ACC112 (cell line): ENCODE data around the gene CRYBG1.

Experiments used
- H2AFZ ChIP-seq: fragments of 200-600 bp; sonication (generic); one replicate; pipeline ENCODE4 v1.6.0; 2017; ENCODE audit warnings: antibody characterized with exemption, low read length; ENCODE audit not compliant: unreplicated experiment
- H3K27ac ChIP-seq: fragments of 200-600 bp; sonication (generic); 2 replicates; pipeline ENCODE4 v1.5.1; 2014; ENCODE audit warnings: low read depth, mild to moderate bottlenecking, antibody characterized with exemption, low read length, moderate library complexity
- H3K27me3 ChIP-seq: fragments of 200-600 bp; sonication (generic); 2 replicates; pipeline ENCODE4 v1.6.1; 2014; ENCODE audit warnings: mild to moderate bottlenecking, antibody characterized with exemption, low read length, moderate library complexity, mixed read lengths; ENCODE audit not compliant: insufficient read depth
- H3K36me3 ChIP-seq: fragments of 200-600 bp; sonication (generic); 2 replicates; pipeline ENCODE4 v1.6.1; 2016; ENCODE audit warnings: mild to moderate bottlenecking, antibody characterized with exemption, low read length, moderate library complexity, mixed read lengths; ENCODE audit not compliant: insufficient read depth
- H3K4me1 ChIP-seq: fragments of 200-600 bp; sonication (generic); one replicate; pipeline ENCODE4 v1.6.1; 2016; ENCODE audit warnings: low read length, mixed read lengths; ENCODE audit not compliant: insufficient read depth, unreplicated experiment, control insufficient read depth
- H3K4me3 ChIP-seq: fragments of 200-600 bp; sonication (generic); 2 replicates; pipeline ENCODE4 v1.5.1; 2014; ENCODE audit warnings: mild to moderate bottlenecking, low read depth, low read length
- H3K79me2 ChIP-seq: fragments of 200-600 bp; sonication (generic); one replicate; pipeline ENCODE4 v1.6.0; 2016; ENCODE audit warnings: low read length; ENCODE audit not compliant: control insufficient read depth, unreplicated experiment, insufficient read depth

CRYBG1 gene

GRCh38 chr6:106461084-106461483 is 100.6 kb downstream of the CRYBG1 start:
- Histone ChIP-seq H2AFZ (no peak overlapping the region), H3K4me3 (no peak overlapping the region), H3K4me1 (no peaks in the 10 kb centered on the region), H3K79me2 (no peaks in the 10 kb centered on the region), H3K27ac (no peak overlapping the region), H3K36me3 (no peaks in the 10 kb centered on the region), H3K27me3 (no peaks in the 10 kb centered on the region)

GRCh38 chr6:106462923-106463557 is 102.5 kb downstream of the CRYBG1 start:
- no peaks in the 10 kb centered on the region for H3K36me3 ChIP-seq
- no peak overlapping the region for H2AFZ ChIP-seq
- no peak overlapping the region for H3K4me3 ChIP-seq
- H3K27ac ChIP-seq: no peak overlapping the region
- no peaks in the 10 kb centered on the region for H3K27me3 ChIP-seq
- no peaks in the 10 kb centered on the region for H3K4me1 ChIP-seq
- no peaks in the 10 kb centered on the region for H3K79me2 ChIP-seq

DNA sequence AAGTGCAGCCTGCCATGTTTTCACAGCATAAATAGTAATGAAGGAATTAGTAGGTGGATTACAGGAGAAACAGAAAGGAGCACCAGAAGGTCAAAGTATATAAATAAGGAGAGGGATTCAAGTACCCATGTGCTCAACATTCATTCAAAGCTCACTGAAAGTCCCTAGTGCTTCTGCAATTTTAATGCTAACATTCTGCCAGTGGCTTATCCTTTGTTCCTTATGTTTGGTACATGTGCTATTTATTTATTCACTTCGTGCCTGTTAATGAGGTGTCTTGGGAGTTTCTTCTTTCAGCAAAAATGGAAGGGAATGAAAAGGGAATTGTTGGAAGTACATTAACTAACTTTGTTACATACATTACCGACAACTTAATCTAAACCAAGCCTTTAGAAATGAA is 105.7 kb downstream of the CRYBG1 start:
- H3K27ac ChIP-seq: no peak overlapping the region
- no peaks in the 10 kb centered on the region for H3K79me2 ChIP-seq
- peaks cover 3% of the 10 kb centered on the region for H3K4me1 ChIP-seq
- no peak overlapping the region for H3K4me3 ChIP-seq
- no peaks in the 10 kb centered on the region for H3K36me3 ChIP-seq
- no peak overlapping the region for H2AFZ ChIP-seq
- no peaks in the 10 kb centered on the region for H3K27me3 ChIP-seq

DNA sequence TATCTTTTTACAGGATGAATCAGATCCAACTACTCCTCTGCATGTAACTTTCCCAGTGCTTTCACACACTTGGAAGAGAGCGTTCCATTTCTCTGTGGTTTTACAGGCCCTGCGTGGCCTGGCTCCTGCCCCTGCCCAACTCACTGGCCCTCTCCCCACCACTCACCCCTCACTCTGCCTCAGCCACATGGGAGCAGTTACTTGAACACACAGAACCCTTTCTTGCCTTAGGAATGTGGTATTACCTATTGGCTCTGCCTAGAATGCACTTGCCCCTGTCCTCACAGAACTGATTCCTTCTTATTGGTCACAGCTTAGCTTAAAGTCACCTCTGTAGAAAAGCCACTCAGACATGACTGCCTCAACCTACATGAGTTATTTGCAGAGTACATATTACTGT is 108.4 kb downstream of the CRYBG1 start:
- H3K27ac ChIP-seq: no peak overlapping the region
- no peaks in the 10 kb centered on the region for H3K36me3 ChIP-seq
- no peaks in the 10 kb centered on the region for H3K27me3 ChIP-seq
- no peak overlapping the region for H2AFZ ChIP-seq
- H3K4me1 ChIP-seq: peaks cover 9% of the 10 kb centered on the region
- no peak overlapping the region for H3K4me3 ChIP-seq
- no peaks in the 10 kb centered on the region for H3K79me2 ChIP-seq

DNA sequence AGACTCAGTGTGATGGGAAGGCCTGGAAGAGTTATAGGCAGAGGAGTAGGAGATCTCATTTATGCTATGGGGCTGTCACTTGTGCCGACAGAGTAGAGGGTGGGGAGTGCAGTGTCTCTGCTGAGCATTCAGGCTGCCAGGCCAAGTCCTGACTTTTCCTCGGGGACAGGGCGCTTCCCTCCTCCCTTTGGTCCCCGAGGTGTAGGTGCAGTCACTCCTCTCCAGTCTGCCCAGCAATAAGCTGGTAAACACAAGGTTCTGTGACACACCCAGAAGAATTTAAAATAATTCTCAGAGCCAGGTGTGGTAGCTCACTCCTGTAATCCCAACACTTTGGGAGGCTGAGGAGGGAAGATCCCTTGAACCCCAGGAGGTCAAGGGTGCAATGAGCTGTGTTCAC is 109.4 kb downstream of the CRYBG1 start:
- Histone ChIP-seq H3K4me1 (peaks cover 15% of the 10 kb centered on the region), H3K27ac (no peak overlapping the region), H2AFZ (no peak overlapping the region), H3K27me3 (no peaks in the 10 kb centered on the region), H3K79me2 (no peaks in the 10 kb centered on the region), H3K36me3 (no peaks in the 10 kb centered on the region), H3K4me3 (no peak overlapping the region)

DNA sequence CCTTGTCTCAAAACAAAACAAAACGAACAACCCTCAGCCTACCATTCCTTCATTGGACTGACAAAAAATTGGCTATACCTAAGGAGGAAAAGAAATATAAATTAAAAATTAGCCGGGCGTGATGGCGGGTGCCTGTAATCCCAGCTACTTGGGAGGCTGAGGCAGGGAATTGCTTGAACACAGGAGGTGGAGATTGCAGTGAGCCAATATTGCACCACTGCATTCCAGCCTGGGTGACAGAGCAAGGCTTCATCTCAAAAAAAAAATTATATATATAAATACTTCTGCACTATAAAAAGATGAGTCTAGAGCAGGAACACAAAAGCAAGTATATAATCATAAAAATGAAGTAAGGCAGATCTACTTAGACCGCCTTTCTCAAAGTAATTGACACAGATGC is 109.8 kb downstream of the CRYBG1 start:
- Histone ChIP-seq H3K27me3 (no peaks in the 10 kb centered on the region), H3K36me3 (no peaks in the 10 kb centered on the region), H3K4me1 (peaks cover 19% of the 10 kb centered on the region), H3K27ac (no peak overlapping the region), H3K4me3 (no peak overlapping the region), H3K79me2 (no peaks in the 10 kb centered on the region), H2AFZ (no peak overlapping the region)

- Histone ChIP-seq H3K36me3 (no peaks in the 10 kb centered on the region), H3K79me2 (no peaks in the 10 kb centered on the region), H2AFZ (no peak overlapping the region), H3K4me1 (peaks cover 24% of the 10 kb centered on the region), H3K27ac (no peak overlapping the region), H3K27me3 (no peaks in the 10 kb centered on the region), H3K4me3 (no peak overlapping the region)
Observed at GRCh38 chr6:106470811-106471210, 110.3 kb downstream of the CRYBG1 start.

DNA sequence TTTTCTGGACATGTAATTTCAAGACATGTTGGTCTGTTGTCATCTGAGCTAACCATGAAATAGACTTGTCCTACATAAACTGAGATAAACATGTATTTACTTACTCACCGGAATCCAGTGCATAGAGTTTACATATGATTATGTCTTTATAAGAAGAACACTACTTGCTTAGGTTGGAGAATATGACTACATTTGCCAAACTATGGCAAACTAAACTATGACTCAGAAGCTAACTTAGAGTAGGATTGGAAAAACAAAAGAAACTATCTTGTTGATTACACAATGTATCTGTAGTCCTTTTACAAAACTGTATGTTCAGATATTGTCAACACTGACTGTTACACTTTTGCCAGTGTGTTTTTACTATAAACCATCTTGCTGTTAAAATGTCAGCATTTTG is 113.3 kb downstream of the CRYBG1 start:
- Histone ChIP-seq H3K79me2 (no peaks in the 10 kb centered on the region), H3K4me1 (peaks cover 34% of the 10 kb centered on the region), H3K36me3 (no peaks in the 10 kb centered on the region), H3K4me3 (no peak overlapping the region), H3K27ac (peak overlapping the region; percentile 61), H2AFZ (no peak overlapping the region), H3K27me3 (no peaks in the 10 kb centered on the region)

DNA sequence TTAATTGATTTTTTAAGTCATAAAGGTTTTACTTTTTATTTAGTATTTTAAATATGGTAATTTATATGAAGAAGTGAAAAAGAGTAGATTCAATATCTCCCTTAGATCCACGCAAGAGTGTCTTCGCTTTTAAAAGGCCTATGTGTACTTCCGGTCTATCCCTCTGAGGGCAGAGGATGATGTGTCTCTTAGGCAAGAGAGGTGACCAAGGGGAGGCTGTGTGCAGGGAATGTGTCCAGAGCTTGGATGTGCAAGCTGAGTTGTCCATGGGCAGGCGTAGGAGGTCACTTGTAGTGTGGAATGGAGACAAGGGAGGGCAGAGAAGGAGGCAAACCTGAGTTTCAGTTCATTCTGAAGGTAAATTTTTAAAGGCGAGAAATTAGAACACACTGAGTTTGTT is 113.9 kb downstream of the CRYBG1 start:
- Histone ChIP-seq H2AFZ (no peak overlapping the region), H3K27ac (peak overlapping the region; percentile 61), H3K4me3 (no peak overlapping the region), H3K79me2 (no peaks in the 10 kb centered on the region), H3K4me1 (peaks cover 34% of the 10 kb centered on the region), H3K27me3 (no peaks in the 10 kb centered on the region), H3K36me3 (no peaks in the 10 kb centered on the region)

- no peaks in the 10 kb centered on the region for H3K79me2 ChIP-seq
- no peak overlapping the region for H3K4me3 ChIP-seq
- H3K36me3 ChIP-seq: no peaks in the 10 kb centered on the region
- no peak overlapping the region for H2AFZ ChIP-seq
- peak overlapping the region; percentile 61 for H3K27ac ChIP-seq
- H3K27me3 ChIP-seq: no peaks in the 10 kb centered on the region
- peaks cover 34% of the 10 kb centered on the region for H3K4me1 ChIP-seq
Observed at GRCh38 chr6:106475284-106475683, 114.8 kb downstream of the CRYBG1 start.

DNA sequence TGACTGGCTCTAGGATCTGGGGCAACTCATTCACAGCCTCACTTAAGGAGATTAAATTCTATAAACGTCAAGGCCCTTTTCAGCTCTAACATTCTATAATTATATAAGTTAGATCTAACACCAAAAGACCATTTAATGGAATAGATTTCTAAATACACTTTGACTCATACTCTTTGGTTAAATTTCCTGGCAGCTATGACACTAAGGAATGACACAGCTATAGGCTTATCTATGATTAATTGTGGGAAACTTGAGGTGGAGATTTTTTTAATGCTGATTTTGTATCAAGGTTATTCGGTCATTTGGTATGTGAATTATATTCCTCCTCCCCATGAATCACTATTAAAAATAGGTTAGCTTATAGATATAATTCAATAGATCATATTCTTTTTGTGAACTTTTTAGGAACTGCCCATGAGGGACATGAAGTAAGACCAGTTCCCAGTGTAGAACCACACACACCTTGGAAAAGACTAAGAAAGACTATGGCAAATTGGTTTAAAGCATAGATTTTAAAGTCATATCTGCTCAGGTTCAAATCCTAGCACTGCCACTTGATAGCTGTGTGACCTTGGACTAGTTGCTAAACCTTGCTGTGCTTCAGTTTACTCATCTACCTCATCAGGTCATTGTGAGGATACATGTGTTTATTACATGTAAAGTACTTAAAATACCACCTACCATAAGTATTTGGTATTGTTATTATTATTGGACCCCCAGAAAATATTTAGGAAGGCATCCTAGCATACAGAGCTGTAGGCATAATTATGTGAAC is 116.0 kb downstream of the CRYBG1 start:
- no peaks in the 10 kb centered on the region for H3K36me3 ChIP-seq
- peak overlapping the region; percentile 61; the same call in 1 of the 2 replicates for H3K27ac ChIP-seq

More for the DNA sequence above, 116.0 kb downstream of the CRYBG1 start:
- Histone ChIP-seq H3K4me3 (no peak overlapping the region), H2AFZ (no peak overlapping the region), H3K27me3 (no peaks in the 10 kb centered on the region), H3K79me2 (no peaks in the 10 kb centered on the region), H3K4me1 (peaks cover 32% of the 10 kb centered on the region)
